Mesodermal cell (in vitro differentiated cells): Measurements from ENCODE around the gene C2orf92.
"Not testable (repeated sequence)": the region's sequence is repeated elsewhere in the genome, so short reads cannot be mapped to it uniquely, and the experiment has no call there.

Experiments
- H3K27ac ChIP-seq: 2 replicates; pipeline ENCODE4 v1.7.0; 2013; ENCODE audit warnings: mild to moderate bottlenecking, low read depth, low read length, moderate library complexity; ENCODE audit not compliant: severe bottlenecking
- H3K36me3 ChIP-seq: 2 replicates; pipeline ENCODE4 v1.7.1; 2013; ENCODE audit warnings: mild to moderate bottlenecking, low read length, moderate library complexity; ENCODE audit not compliant: control insufficient read depth, insufficient read depth
- H3K4me1 ChIP-seq: one replicate; pipeline ENCODE4 v1.7.1; 2013; ENCODE audit warnings: mild to moderate bottlenecking, low read length; ENCODE audit not compliant: insufficient read depth, control insufficient read depth, poor library complexity, severe bottlenecking
- H3K4me3 ChIP-seq: 2 replicates; pipeline ENCODE4 v1.7.0; 2013; ENCODE audit warnings: low read length, control low read depth, mild to moderate bottlenecking; ENCODE audit not compliant: insufficient read depth, poor library complexity, severe bottlenecking; ENCODE audit errors: extremely low read depth
- H3K9me3 ChIP-seq: 2 replicates; pipeline ENCODE4 v1.7.1; 2013; ENCODE audit warnings: mild to moderate bottlenecking, low read length, moderate library complexity; ENCODE audit not compliant: control insufficient read depth
- WGBS, 2 experiments: methylation state at CpG; one replicate each; pipeline ENCODE4 v1.1.5; 2013; ENCODE audit warnings: missing lambda C conversion rate in 2 of 2; ENCODE audit not compliant: insufficient coverage in 2 of 2; 5-methylcytosine and 5-hydroxymethylcytosine counted together

The C2orf92 gene

DNA sequence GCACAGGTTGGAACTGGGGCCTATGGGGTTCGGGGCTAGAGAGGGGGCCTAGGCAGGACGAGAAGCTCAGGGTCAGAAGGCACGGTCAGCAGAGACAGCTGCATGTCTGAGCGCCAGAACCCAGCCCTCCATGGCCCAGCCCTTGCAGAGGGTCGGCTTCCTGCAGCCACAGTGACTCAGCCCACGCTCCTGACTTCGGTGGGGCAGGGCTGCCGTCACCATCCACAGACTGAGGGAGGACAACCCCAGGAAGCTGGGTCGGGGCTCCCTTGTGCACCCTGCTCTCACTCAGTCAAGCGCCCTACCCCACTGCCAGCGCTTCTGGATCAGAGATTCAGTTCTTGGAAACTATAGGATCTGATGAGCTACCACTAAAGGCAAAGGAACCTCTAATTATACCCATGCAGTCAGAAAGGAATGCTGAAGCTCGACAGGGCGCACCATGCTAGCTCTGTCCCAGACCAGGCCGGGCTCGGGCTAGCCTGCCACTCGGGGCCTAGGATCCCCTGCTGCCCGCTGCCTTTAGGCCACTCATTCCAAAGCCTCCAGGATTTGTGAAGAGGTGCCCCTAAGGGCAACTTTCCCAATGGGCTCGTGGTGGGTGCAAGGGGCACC is 8.6 kb upstream of the C2orf92 start:
- Histone ChIP-seq H3K4me1 (peaks cover 32% of the 10 kb centered on the region), H3K27ac (peak overlapping the region; percentile 43), H3K36me3 (peaks cover 48% of the 10 kb centered on the region), H3K4me3 (no peak overlapping the region), H3K9me3 (no peaks in the 10 kb centered on the region)
- 87 to 97% methylated on average over 14 to 16 of the region's 18 CpGs for WGBS, 2 experiments

DNA sequence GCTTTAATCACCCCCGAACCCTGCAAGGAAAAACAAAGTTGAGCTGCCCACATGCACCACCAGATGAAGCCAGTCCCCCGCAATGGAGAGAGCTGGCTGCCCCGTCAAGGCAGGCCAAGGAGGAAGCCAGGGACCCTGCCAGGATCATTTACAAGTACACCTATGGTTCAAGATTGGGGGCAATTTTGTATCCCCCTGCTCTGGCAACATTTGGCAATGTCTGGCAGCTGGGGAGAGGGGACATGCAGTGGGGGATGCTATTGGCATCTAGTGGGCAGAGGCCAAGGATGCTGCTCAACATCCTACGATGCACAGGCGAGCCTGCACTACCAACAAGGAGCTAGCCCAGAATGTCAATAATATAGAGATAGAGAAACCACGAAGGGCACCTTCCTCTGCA is 7.6 kb upstream of the C2orf92 start:
- Histone ChIP-seq H3K4me1 (peaks cover 32% of the 10 kb centered on the region), H3K36me3 (peaks cover 37% of the 10 kb centered on the region), H3K9me3 (no peaks in the 10 kb centered on the region), H3K27ac (peak overlapping the region; percentile 99), H3K4me3 (peak overlapping the region; percentile 60)
- 89 to 100% methylated on average over 3 to 5 of the region's 6 CpGs for WGBS, 2 experiments

DNA sequence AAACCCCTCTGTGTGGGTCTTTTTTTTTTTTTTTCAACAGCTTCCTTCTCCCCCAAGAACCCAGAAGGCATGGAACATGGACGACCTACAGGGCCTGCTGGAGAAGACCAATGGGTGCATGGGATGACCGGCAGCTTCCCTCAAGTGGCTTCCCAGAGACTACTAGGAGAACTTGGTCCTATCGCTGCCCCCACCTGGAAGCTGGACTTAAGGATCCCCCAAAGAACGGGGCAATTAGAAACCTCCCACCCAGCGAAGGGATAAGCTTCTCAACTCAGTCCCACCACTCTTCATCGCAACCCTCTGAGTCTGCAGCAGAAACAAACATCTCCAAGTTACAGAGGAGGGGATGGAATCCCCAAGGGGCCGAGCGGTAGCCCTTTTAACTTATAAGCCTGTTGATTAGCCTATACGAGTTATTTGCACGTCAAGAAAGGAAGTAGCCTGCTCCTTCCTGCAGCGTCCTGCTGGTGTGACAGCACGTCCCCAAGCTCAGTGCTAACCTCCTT is 7.1 kb upstream of the C2orf92 start:
- Histone ChIP-seq H3K9me3 (no peaks in the 10 kb centered on the region), H3K27ac (peak overlapping the region; percentile 99), H3K4me3 (peak overlapping the region; percentile 60), H3K36me3 (peaks cover 32% of the 10 kb centered on the region), H3K4me1 (peaks cover 32% of the 10 kb centered on the region)
- WGBS, 2 experiments, result 24 to 31% methylated on average over 8 to 9 of the region's 12 CpGs

DNA sequence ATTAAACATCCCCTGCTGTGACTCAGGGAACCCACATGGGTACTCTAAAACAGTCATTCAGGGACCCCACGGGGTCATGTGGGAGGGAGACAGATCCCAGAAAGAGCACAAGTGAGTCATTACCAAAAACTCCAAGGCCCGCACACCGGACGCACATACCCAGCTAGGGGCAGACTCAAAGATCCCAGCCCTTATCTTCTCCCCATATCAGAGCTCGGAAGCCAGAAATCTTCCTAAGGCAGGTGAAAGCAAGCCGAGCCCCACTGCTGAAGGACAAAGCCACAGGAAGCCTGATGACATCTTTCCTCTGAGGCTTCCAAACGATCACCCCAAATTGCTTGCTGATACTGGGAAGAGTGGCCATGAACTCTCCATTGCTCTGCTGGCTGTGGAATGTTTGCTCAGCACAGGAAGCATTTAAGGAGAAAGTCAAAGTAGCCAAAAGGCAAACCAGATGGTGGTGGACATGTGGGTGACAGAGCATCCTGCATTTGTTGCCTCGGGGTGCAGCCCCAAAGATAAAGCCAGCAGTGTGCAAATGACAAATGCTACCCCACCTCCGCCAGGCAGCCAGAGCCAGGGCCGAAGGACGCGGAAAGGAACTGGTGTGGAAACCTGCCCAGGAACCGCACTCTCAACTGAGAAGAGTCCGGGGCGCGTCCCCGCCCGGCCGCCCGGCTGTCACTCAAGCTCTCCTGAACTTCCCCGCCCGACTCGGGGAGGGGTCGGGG is 6.5 kb upstream of the C2orf92 start:
- Histone ChIP-seq H3K4me3 (peak overlapping the region; percentile 60), H3K9me3 (no peaks in the 10 kb centered on the region), H3K36me3 (peaks cover 26% of the 10 kb centered on the region), H3K4me1 (peaks cover 32% of the 10 kb centered on the region), H3K27ac (peak overlapping the region; percentile 99)
- WGBS, 2 experiments, result 0 to 1% methylated on average over 14 to 16 of the region's 24 CpGs

DNA sequence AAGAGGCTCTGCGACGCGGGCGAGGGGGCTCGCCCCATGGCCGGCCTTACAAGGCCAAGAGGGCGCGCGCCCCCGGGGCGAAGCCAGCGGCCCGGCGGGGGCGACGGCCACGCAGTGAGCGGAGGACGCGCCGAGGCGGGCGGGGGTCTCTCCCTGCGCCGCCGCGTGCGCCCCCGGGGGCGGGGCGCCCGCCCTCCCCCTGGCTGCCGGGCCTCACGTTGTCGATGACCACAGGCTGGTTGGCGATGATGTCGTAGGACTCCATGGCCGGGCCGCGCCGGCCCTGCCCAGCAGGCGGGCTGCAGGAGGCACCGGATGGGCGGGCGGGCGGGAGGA is 5.9 kb upstream of the C2orf92 start:
- WGBS, 2 experiments, result 0% methylated on average over 25 of the region's 46 CpGs

DNA sequence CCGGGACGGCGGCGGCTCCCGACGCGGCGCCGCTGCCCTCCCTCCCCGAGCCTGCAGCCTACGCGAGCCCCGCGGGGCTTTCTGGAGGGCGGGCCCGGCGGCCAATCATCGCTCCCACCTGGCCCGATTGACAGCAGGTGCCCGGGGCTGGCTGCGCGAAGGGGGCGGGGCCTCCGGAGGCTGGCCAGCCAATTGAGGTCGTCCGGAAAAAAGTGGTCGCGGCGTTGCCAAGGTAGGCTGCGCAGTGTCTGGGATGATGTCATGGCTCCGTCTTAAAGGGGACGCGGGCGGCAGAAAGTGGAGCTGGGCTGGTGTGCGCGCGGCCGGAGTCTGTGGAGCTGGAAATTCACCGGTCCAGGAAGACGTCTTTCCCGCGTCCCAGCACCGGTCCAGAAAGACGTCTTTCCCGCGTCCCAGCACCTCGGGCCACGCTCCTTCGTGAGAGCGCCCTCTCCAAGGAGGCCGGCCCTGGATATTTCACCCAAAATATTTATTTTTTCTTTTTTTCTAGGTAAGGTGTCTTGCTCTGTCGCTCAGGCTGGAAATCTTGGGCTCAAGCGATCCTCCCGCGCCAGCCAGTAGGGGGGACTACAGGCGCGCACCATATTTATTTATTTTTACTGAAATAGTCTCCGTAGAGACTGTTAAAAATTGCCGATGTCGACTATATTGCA is 5.4 kb upstream of the C2orf92 start, which contains the start of gene ACTR1B:
ACTR1B (minus strand) TSS at position 83 of the 674 bp plus-strand sequence. CDS start 154 bp downstream, outside the sequence.
- H3K4me3 ChIP-seq, result peak within 1 kb of the TSS; percentile 60
- no peaks in the 10 kb centered on the region for H3K9me3 ChIP-seq
- H3K36me3 ChIP-seq, result peaks cover 15% of the 10 kb centered on the region
- peaks cover 32% of the 10 kb centered on the region for H3K4me1 ChIP-seq
- peak within 1 kb of the TSS; percentile 99 for H3K27ac ChIP-seq
- WGBS, 2 experiments, result 0% methylated on average over 43 to 48 of the region's 60 CpGs

More for the DNA sequence above, 5.9 kb upstream of the C2orf92 start:
- no peaks in the 10 kb centered on the region for H3K9me3 ChIP-seq
- H3K4me3 ChIP-seq, result peak overlapping the region; percentile 60
- peak overlapping the region; percentile 99 for H3K27ac ChIP-seq
- H3K4me1 ChIP-seq, result peaks cover 32% of the 10 kb centered on the region
- H3K36me3 ChIP-seq, result peaks cover 21% of the 10 kb centered on the region

DNA sequence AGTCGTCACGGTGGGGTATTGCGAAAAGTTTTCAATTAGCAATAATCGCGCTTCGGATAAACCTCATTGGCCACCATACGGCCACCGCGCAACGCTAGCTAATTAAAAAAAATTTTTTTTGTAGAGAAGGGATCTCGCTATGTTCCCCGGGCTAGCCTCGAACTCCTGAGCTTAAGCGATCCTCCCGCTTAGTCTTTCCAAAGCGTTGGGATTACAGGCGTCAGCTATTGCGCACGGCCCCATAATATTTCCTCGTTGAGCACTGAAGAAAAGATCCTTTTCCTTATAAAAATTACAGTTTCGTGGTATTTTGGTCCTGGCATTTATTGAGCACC is 4.9 kb upstream of the C2orf92 start:
- Histone ChIP-seq H3K4me3 (peak overlapping the region; percentile 60), H3K27ac (peak overlapping the region; percentile 99), H3K4me1 (peaks cover 29% of the 10 kb centered on the region), H3K9me3 (no peaks in the 10 kb centered on the region), H3K36me3 (peaks cover 10% of the 10 kb centered on the region)
- 0 to 13% methylated on average over 1 to 21 of the region's 21 CpGs for WGBS, 2 experiments

DNA sequence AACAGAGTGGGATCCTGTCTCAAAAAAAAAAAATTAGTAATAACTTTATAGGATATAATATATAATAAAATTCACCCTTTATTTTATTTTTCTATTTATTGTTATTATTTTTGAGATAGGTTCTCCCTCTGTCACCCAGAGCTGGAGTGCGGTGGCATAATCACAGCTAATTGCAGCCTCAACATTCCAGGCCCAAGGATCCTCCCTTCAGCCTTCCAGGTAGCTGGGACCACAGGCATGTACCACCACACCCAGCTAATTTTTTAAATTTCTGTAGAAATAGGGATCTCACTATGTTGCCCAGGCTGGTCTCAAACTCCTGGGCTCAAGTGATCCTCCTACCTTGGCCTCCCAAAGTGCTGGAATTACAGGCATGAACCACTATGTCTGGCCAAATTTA is 958 bp downstream of the C2orf92 start:
- H3K4me3 ChIP-seq, result no peak overlapping the region
- no CpG with 5 or more reads among the region's 1 CpG for WGBS, 2 experiments

DNA sequence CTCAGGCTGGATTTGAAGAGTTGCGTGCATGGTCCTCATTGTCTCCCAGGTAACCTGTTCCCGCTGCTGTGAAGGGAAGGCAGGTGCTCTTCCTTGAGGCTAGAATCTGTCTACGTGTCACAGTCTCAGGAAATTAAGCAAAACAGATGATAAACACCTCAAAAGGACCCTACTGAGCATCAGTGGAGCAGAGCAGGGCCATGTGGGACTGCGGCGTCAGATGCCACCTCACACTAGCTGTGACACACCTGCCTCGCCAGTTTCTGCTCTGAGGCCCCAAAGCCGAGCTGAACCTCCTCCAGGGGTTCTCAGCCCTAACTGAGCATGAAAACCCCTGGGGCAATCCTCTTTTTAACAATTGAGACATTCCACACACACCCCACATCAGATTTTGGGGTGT is 2.0 kb downstream of the C2orf92 start:
- H3K27ac ChIP-seq, result no peak overlapping the region
- no peaks in the 10 kb centered on the region for H3K36me3 ChIP-seq
- H3K4me3 ChIP-seq, result no peak overlapping the region
- no peaks in the 10 kb centered on the region for H3K9me3 ChIP-seq
- no peaks in the 10 kb centered on the region for H3K4me1 ChIP-seq
- whole genome bisulfite sequencing, 2 experiments, result 95 to 99% methylated on average over 5 to 6 of the region's 7 CpGs

More for the DNA sequence above, 958 bp downstream of the C2orf92 start:
- H3K9me3 ChIP-seq, result no peaks in the 10 kb centered on the region
- H3K36me3 ChIP-seq, result no peaks in the 10 kb centered on the region
- no peak overlapping the region for H3K27ac ChIP-seq
- no peaks in the 10 kb centered on the region for H3K4me1 ChIP-seq

DNA sequence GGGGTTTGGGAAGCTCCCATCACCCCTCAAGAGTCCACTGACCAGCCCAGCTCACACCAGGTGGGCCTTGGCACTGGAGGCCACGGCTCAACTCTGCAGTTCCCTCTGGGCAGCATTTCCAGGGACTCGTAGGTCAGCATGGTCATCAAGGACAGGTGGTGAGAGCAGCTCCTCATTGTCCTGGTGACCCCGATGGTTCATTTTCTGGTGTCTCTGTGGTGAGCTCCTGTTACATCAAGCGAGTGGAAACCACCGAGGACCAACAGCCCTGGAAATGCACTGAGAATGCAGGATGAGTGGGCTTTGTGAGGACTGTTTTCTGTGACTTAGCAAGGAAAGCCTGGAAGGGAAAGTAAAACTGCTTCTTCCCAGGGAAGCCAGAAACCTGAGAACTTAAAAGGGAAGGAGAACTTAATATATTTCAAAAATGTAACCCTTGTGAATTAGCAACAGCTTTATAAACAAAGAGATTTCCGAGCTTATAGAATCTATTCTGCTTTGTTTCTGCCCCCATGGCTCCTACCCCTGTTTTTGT is 3.2 kb downstream of the C2orf92 start:
- H3K27ac ChIP-seq, H3K4me3 ChIP-seq, H3K9me3 ChIP-seq, H3K4me1 ChIP-seq, H3K36me3 ChIP-seq: not testable (repeated sequence)
- WGBS, 2 experiments, result 91 to 100% methylated on average over 2 to 4 of the region's 6 CpGs
